Body of pancreas (tissue), 4 donors: ENCODE results near the gene SPAG9. TPM values are rescaled to one million over a fixed set of nuclear protein-coding genes. Genes with fewer than 3 reads are reported as not detected.

Experiments used
- ATAC-seq: fragments of 150-250 bp; one replicate; pipeline ENCODE4 v1.9.1; 2016
- DNase-seq, 4 donors: peaks; one replicate each; pipeline ENCODE4 v3.0.0-alpha.2; 2019
- H3K27ac ChIP-seq, 4 donors: fragments of 200-600 bp; sonication (generic); 1 replicate in 3 of 4; 2 replicates in 1 of 4; pipeline versions ENCODE4 v1.5.1 to v1.6.1; 2016 to 2019; ENCODE audit warnings: mild to moderate bottlenecking in 1 of 4, mixed read lengths in 1 of 4, moderate library complexity in 1 of 4
- H3K27me3 ChIP-seq, 2 donors: fragments of 200-600 bp; sonication (generic); one replicate each; pipeline ENCODE4 v1.6.0; 2016; ENCODE audit warnings: mild to moderate bottlenecking in 1 of 2
- H3K36me3 ChIP-seq, 2 donors: fragments of 200-600 bp; sonication (generic); replicated peaks in 1 of 2; 2 replicates each; pipeline ENCODE4 v1.5.1; 2016; ENCODE audit warnings: low read depth in 2 of 2; ENCODE audit not compliant: insufficient read depth in 1 of 2
- H3K4me1 ChIP-seq: fragments of 200-600 bp; sonication (generic); one replicate; pipeline ENCODE4 v1.6.0; 2016
- H3K4me3 ChIP-seq, 2 donors: fragments of 200-600 bp; sonication (generic); 1 replicate in 1 of 2; 2 replicates in 1 of 2; pipeline ENCODE4 v1.5.1; 2016 to 2019
- H3K9me3 ChIP-seq, 3 donors: fragments of 200-600 bp; sonication (generic); 1 replicate in 2 of 3; 2 replicates in 1 of 3; pipeline ENCODE4 v1.5.1; 2016
- CTCF ChIP-seq, 7 experiments: fragments of 450-650 bp in 4 of 7; fragments of 200-600 bp in 3 of 7; sonication (generic) in 3 of 7; IDR thresholded peaks; one replicate each; pipeline ENCODE4 v1.5.1; 2016 to 2019; ENCODE audit warnings: antibody characterized with exemption in 7 of 7
- POLR2A ChIP-seq, 3 donors: fragments of 450-650 bp; IDR thresholded peaks; one replicate each; pipeline ENCODE4 v1.6.1; 2016; ENCODE audit warnings: antibody characterized with exemption in 3 of 3, mild to moderate bottlenecking in 2 of 3
- WGBS, 2 donors: methylation state at CpG; one replicate each; pipeline ENCODE4 v1.1.5; 2017; 5-methylcytosine and 5-hydroxymethylcytosine counted together
- intact Hi-C: fragments of 100-400 bp; cut with DNase I; formaldehyde crosslinking; loops from one replicate; pipeline ENCODE4 v1.15.1; 2023
- total RNA-seq, 2 donors: library from RNA; depleted of rRNA; stranded (reverse); fragments of >200 nt; gene quantifications; one replicate each; pipeline ENCODE4 v1.1.0, GENCODE V29; 2016

The SPAG9 gene
- total RNA-seq, 2 donors from 2014 or later = 49.8 to 76.8 TPM

DNA sequence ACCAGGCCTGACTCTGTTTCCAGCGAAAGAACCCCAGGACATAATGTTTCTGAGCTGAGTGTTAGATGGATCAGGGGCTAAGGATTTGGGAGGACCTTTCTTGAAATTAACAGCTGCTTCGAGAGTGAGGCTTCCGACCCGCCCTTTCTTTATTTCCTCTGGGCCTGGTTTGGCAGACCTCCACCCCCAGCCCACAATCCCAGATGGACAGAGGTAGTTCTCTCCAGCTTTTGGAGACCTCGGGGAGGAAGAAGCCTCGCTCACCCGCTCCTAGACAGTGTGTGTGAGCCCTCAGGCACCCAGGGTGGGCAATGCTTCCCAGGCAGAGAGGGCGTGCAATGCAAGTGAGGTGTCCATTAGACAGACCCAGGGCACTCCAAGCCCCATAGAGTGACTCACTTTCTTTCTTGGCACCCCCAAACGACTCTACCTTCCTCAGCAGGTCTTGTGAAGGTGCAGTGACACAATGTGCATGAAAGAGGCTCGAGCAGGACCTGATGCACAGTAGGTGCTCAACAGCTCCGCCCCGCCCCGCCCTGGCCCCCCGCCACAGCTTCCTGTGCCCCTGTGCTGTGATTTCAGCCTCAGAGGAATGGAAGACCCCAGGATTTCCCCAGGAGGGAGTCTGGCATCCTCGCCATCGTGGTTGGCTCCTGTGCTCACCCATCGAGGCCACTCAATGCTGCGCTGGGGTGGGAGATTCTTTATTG, 203.8 kb downstream of the SPAG9 start:
- Histone ChIP-seq H3K27me3 (no peaks in the 10 kb centered on the region), H3K36me3 (no peaks in the 10 kb centered on the region), H3K27ac (peak overlapping the region; percentile 74 to 97 (median 94)), H3K9me3 (no peaks in the 10 kb centered on the region), H3K4me1 (peaks cover 82% of the 10 kb centered on the region), H3K4me3 (no peak overlapping the region)
- TF ChIP-seq CTCF (IDR thresholded peaks at IDR 0.05) (no peak), POLR2A (IDR thresholded peaks at IDR 0.05) (no peak)
- ATAC-seq = no peak
- intact Hi-C loops = no loop called here
- no peak for DNase-seq
- 66 to 70% methylated on average over 9 to 18 of the region's 18 CpGs for WGBS, 2 donors

DNA sequence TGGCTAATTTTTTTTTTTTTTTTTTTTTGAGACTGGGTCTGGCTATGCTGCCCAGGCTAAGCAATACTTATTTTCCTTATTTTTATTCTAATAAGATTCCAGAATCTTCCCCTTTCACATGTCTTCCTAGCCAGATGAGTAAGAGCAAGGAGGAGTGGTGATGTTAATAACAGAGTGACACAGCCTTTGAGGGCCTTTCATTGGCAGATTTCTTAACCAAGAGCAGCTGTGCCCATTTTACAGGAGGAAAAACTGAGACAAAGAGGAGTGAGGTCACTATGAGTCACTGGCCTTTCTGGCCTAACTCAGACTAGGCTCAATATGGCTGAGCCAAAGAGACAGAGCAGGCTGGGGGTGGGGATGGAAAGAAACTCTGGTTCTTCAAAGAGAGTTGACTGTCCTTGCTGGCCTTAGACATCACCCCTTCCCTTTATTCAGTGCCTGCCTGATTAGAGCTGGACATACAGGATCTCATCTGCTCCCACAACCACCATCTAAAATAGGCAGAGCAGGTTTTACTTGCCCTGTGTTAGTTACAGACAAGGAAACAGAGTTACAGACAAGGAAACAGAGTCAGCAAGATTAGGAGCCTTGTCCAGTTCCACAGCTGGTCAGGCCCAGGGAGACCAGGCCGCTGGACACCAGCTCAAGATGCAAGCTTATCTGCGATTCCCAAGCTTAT, 204.5 kb downstream of the SPAG9 start:
- Histone ChIP-seq H3K36me3 (no peaks in the 10 kb centered on the region), H3K4me1 (peaks cover 89% of the 10 kb centered on the region), H3K9me3 (no peaks in the 10 kb centered on the region), H3K4me3 (no peak overlapping the region), H3K27me3 (no peaks in the 10 kb centered on the region), H3K27ac (peak overlapping the region; percentile 74 to 97 (median 94))
- WGBS, 2 donors = 55% methylated on average over 2 of the region's 2 CpGs; no CpG with 5 or more reads in 1 of the 2 donors
- DNase-seq (no peak), ATAC-seq (no peak)
- TF ChIP-seq POLR2A (IDR thresholded peaks at IDR 0.05) (no peak), CTCF (IDR thresholded peaks at IDR 0.05) (no peak)
- intact Hi-C loops = no loop called here

- Histone ChIP-seq H3K36me3 (no peaks in the 10 kb centered on the region), H3K9me3 (no peaks in the 10 kb centered on the region), H3K27ac (peak overlapping the region; percentile 92 to 97 (median 96)), H3K4me1 (peaks cover 97% of the 10 kb centered on the region), H3K4me3 (no peak overlapping the region), H3K27me3 (no peaks in the 10 kb centered on the region)
- intact Hi-C loops = no loop called here
- DNase-seq (no peak), ATAC-seq (peak; percentile 7)
- 73 to 76% methylated on average over 9 to 11 of the region's 11 CpGs for WGBS, 2 donors
- TF ChIP-seq POLR2A (IDR thresholded peaks at IDR 0.05) (no peak), CTCF (IDR thresholded peaks at IDR 0.05) (no peak)
Measured at GRCh38 chr17:50914505-50915063, 206.1 kb downstream of the SPAG9 start.

DNA sequence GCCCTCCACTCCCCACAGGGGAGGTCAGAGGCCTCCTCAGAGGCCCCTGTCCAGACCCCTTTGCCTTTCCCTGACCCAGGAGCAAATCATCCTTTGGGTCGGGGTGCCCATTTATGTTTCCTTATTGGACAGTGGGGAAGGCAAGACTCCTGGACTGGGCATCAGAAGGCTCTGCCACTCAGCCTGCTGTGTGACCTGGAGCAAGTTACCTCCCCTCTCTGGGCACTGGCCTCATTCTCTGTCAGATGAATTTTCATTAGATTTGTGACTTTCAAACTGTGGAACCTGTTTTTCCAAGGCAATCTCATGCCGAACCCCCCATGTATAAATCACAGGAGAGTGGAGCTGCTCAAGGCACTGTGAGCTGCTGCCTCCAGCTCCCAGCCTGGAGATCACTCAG, 207.5 kb downstream of the SPAG9 start:
- DNase-seq (no peak), ATAC-seq (no peak)
- 67 to 71% methylated on average over 2 of the region's 2 CpGs for WGBS, 2 donors
- H3K9me3 ChIP-seq = no peaks in the 10 kb centered on the region
- TF ChIP-seq CTCF (IDR thresholded peaks at IDR 0.05) (no peak), POLR2A (IDR thresholded peaks at IDR 0.05) (no peak)
- H3K36me3 ChIP-seq = no peaks in the 10 kb centered on the region
- peak overlapping the region in 3 of 4 donors; percentile 56 to 97 (median 95) for H3K27ac ChIP-seq
- peaks cover 97% of the 10 kb centered on the region for H3K4me1 ChIP-seq
- intact Hi-C loops = no loop called here
- no peak overlapping the region for H3K4me3 ChIP-seq
- no peaks in the 10 kb centered on the region for H3K27me3 ChIP-seq

Other genes with a start within 250 kb of the SPAG9 start
- gene NME1, start 32.7 kb upstream of the SPAG9 start, total RNA-seq = 10 to 100 TPM; 17.5 to 27.2 TPM
- gene NME2, start 45.5 kb upstream of the SPAG9 start, total RNA-seq = 100 to 1,000 TPM; 108 to 172 TPM
- gene MBTD1, start 139.2 kb upstream of the SPAG9 start, total RNA-seq = 10 to 100 TPM; 15.5 to 16.9 TPM
- 10 to 100 TPM; 18.9 to 22.1 TPM for gene UTP18, start 139.7 kb upstream of the SPAG9 start, total RNA-seq